OCI-LY3 (cell line): Measurements from ENCODE around the gene ITFG1.

Experiments
- H2AFZ ChIP-seq: fragments of 200-600, 300-600 bp; shearing (Covaris generic); 2 replicates; pipeline ENCODE4 v1.6.0; 2014; ENCODE audit warnings: antibody characterized with exemption, low read depth, low read length
- H3K27ac ChIP-seq: fragments of 200-600, 300-600 bp; sonication (generic); 2 replicates; pipeline ENCODE4 v1.5.1; 2014; ENCODE audit warnings: mild to moderate bottlenecking, low read length, moderate library complexity, mixed read lengths
- H3K27me3 ChIP-seq: fragments of 200-600, 300-600 bp; sonication (generic); 2 replicates; pipeline ENCODE4 v1.6.1; 2014; ENCODE audit warnings: low read depth, low read length, mixed read lengths
- H3K36me3 ChIP-seq: fragments of 200-600, 300-600 bp; sonication (generic); replicated peaks from 2 replicates; pipeline ENCODE3; 2014; ENCODE audit warnings: low read depth, low read length, mixed read lengths
- H3K4me1 ChIP-seq: fragments of 300-600, 200-600 bp; sonication (generic); 2 replicates; pipeline ENCODE4 v1.6.1; 2014; ENCODE audit warnings: low read length, mixed read lengths
- H3K4me2 ChIP-seq: fragments of 200-600, 300-600 bp; sonication (generic); 2 replicates; pipeline ENCODE4 v1.6.1; 2014; ENCODE audit warnings: low read length, mixed read lengths
- H3K4me3 ChIP-seq: fragments of 300-600, 200-600 bp; sonication (generic); 2 replicates; pipeline ENCODE4 v1.5.1; 2014; ENCODE audit warnings: antibody characterized with exemption, mild to moderate bottlenecking, low read length, moderate library complexity
- H3K79me2 ChIP-seq: fragments of 300-600, 200-600 bp; shearing (Covaris generic); 2 replicates; pipeline ENCODE4 v1.6.1; 2014; ENCODE audit warnings: mild to moderate bottlenecking, low read length, mixed read lengths
- H3K9ac ChIP-seq: fragments of 300-600, 200-600 bp; shearing (Covaris generic); 2 replicates; pipeline ENCODE4 v1.6.0; 2014; ENCODE audit warnings: mild to moderate bottlenecking, low read length, moderate library complexity
- H3K9me3 ChIP-seq: fragments of 200-600, 300-600 bp; shearing (Covaris generic); 2 replicates; pipeline ENCODE4 v1.6.1; 2014; ENCODE audit warnings: low read length, mixed read lengths; ENCODE audit not compliant: insufficient read depth
- H4K20me1 ChIP-seq: fragments of 200-600, 300-600 bp; sonication (generic); 2 replicates; pipeline ENCODE4 v1.6.1; 2016; ENCODE audit warnings: low read length, mixed read lengths; ENCODE audit not compliant: insufficient read depth
- CTCF ChIP-seq: fragments of 200-600, 300-600 bp; sonication (generic); IDR thresholded peaks from 2 replicates; pipeline ENCODE4 v1.5.1; 2014; ENCODE audit warnings: antibody characterized with exemption, low read length, low read depth
- EZH2phosphoT487 ChIP-seq: fragments of 200-600 bp; shearing (Covaris generic); IDR thresholded peaks from 2 replicates; pipeline ENCODE4 v1.6.1; 2018; ENCODE audit warnings: antibody characterized with exemption, mixed run types, low read depth

ITFG1 gene

GRCh38 chr16:47503936-47504335 lies 43.1 kb upstream of the ITFG1 start:
- H3K79me2 ChIP-seq = no peaks in the 10 kb centered on the region
- no peak overlapping the region for H3K9ac ChIP-seq
- no peaks in the 10 kb centered on the region for H3K9me3 ChIP-seq
- H3K27ac ChIP-seq = no peak overlapping the region
- TF ChIP-seq EZH2phosphoT487 (no peak), CTCF (no peak)
- H3K36me3 ChIP-seq = peaks cover 17% of the 10 kb centered on the region
- no peaks in the 10 kb centered on the region for H3K27me3 ChIP-seq
- H3K4me1 ChIP-seq = peaks cover 9% of the 10 kb centered on the region
- no peak overlapping the region for H3K4me2 ChIP-seq
- H4K20me1 ChIP-seq = no peaks in the 10 kb centered on the region
- H3K4me3 ChIP-seq = no peak overlapping the region
- H2AFZ ChIP-seq = no peak overlapping the region

DNA sequence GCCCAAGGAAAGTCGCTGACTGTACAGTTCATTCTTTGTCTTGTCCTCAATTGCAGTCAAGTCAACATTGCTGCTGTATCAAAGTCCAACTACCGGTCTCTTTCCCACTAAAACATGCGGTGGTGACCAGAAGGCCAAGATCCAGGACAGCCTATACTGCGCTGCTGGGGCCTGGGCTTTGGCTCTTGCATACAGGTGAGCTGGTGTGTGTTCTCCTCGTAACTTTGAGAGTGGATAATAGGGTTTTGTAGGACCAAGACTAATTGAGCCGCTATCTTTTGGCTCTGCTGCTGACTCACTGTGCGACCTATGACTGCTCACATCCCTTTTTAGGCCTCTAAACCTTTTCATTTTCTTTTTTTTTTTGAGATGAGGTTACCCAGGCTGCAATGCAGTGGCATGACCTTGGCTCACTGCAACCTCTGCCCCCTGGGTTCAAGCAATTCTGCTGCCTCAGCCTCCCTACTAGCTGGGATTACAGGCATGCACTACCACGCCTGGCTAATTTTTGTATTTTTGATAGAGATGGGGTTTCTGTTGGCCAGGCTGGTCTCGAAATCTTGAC lies 38.9 kb upstream of the ITFG1 start:
- Histone ChIP-seq H3K9me3 (no peaks in the 10 kb centered on the region), H3K79me2 (no peaks in the 10 kb centered on the region; the same call in 1 of the 2 replicates), H3K36me3 (peaks cover 26% of the 10 kb centered on the region), H3K4me1 (peaks cover 10% of the 10 kb centered on the region), H3K4me3 (no peak overlapping the region), H4K20me1 (no peaks in the 10 kb centered on the region), H3K27me3 (no peaks in the 10 kb centered on the region), H3K27ac (no peak overlapping the region), H3K9ac (no peak overlapping the region), H3K4me2 (no peak overlapping the region), H2AFZ (no peak overlapping the region)
- TF ChIP-seq EZH2phosphoT487 (no peak), CTCF (no peak)

DNA sequence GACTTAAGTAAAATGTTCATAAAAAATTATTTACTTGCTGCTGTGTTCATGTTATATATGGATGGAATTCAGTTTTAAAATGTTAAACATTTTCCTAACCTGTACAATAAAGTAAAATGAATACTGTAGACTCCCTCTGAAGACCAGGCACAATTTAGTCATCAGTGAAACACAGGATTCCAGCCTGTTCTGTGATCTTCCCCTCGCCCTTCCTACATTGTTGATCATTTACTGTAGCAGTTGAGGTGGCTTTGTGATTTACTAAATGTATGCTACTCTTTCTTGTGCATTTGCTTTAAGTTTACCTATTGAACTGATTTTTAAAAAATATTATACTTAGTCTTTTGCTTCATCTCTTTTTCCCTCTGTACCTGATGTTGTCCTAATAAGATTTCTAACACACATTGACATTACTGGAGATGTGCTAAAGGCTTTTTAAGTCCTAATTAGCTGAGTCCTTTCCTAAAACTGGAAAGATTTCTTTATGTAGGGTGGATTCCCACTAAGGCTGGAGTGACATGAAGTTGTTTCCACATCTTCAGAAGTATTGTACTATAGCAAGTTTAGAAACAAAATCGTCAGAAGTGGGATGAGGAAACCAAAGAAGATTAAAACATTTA lies 38.3 kb upstream of the ITFG1 start:
- H3K79me2 ChIP-seq = peaks cover 3% of the 10 kb centered on the region; the same call in 1 of the 2 replicates
- H2AFZ ChIP-seq = no peak overlapping the region
- peaks cover 16% of the 10 kb centered on the region for H3K4me1 ChIP-seq
- no peaks in the 10 kb centered on the region for H3K9me3 ChIP-seq
- H4K20me1 ChIP-seq = no peaks in the 10 kb centered on the region
- no peaks in the 10 kb centered on the region for H3K27me3 ChIP-seq
- TF ChIP-seq CTCF = no peak
- no peak for TF ChIP-seq EZH2phosphoT487
- H3K4me2 ChIP-seq = no peak overlapping the region
- H3K4me3 ChIP-seq = no peak overlapping the region
- no peak overlapping the region for H3K9ac ChIP-seq
- H3K27ac ChIP-seq = no peak overlapping the region
- H3K36me3 ChIP-seq = peaks cover 26% of the 10 kb centered on the region

- Histone ChIP-seq H3K4me2 (peak overlapping the region; percentile 99), H3K27ac (peak overlapping the region; percentile 98), H3K4me3 (peak overlapping the region; percentile 78), H3K9me3 (no peaks in the 10 kb centered on the region), H3K27me3 (no peaks in the 10 kb centered on the region), H3K9ac (peak overlapping the region; percentile 87), H3K79me2 (peaks cover 14% of the 10 kb centered on the region; the same call in 1 of the 2 replicates), H3K36me3 (peaks cover 9% of the 10 kb centered on the region), H2AFZ (peak overlapping the region; percentile 35; the same call in 1 of the 2 replicates), H3K4me1 (peaks cover 43% of the 10 kb centered on the region), H4K20me1 (no peaks in the 10 kb centered on the region)
- TF ChIP-seq EZH2phosphoT487 = no peak
- TF ChIP-seq CTCF = no peak
Observed at GRCh38 chr16:47493381-47494337, 32.8 kb upstream of the ITFG1 start.
